Upper lobe of left lung (tissue), 4 donors: ENCODE data around the gene BRD1.

ENCODE experiments used
- CTCF ChIP-seq, 6 experiments: fragments of 450-650 bp in 4 of 6; fragments of 200-600 bp in 2 of 6; sonication (generic) in 2 of 6; IDR thresholded peaks; one replicate each; pipeline ENCODE4 v1.5.1; 2016 to 2019; ENCODE audit warnings: antibody characterized with exemption in 6 of 6
- POLR2A ChIP-seq, 4 donors: fragments of 450-650 bp; IDR thresholded peaks; one replicate each; pipeline ENCODE4 v1.5.1; 2016 to 2017; ENCODE audit warnings: antibody characterized with exemption in 4 of 4, mild to moderate bottlenecking in 2 of 4

- TF ChIP-seq CTCF (IDR thresholded peaks at IDR 0.05) (no peak), POLR2A (IDR thresholded peaks at IDR 0.05) (no peak)
These were observed 43.1 kb downstream of the BRD1 start for GRCh38 chr22:49784630-49784971.
